HepG2 (cell line): ENCODE data around the gene HOXB5.

Source experiments
- ARNT2 ChIP-seq: sonication (generic); formaldehyde crosslinking; IDR thresholded peaks from 2 replicates; pipeline ENCODE4 v1.8.0; 2022; ENCODE audit warnings: mild to moderate bottlenecking, low read depth, missing genetic modification reagents, moderate library complexity
- ATF2 ChIP-seq: sonication (generic); formaldehyde crosslinking; IDR thresholded peaks from 2 replicates; pipeline ENCODE4 v1.4.0; 2020; ENCODE audit warnings: missing genetic modification reagents
- CTCF ChIP-seq: sonication (generic); formaldehyde crosslinking; IDR thresholded peaks from 2 replicates; pipeline ENCODE4 v1.5.0; 2020; ENCODE audit warnings: mild to moderate bottlenecking, missing genetic modification reagents, moderate library complexity
- E2F1 ChIP-seq: sonication (generic); formaldehyde crosslinking; IDR thresholded peaks from 2 replicates; pipeline ENCODE4 v1.5.0; 2020; ENCODE audit warnings: missing genetic modification reagents
- ESRRA ChIP-seq: sonication (generic); formaldehyde crosslinking; IDR thresholded peaks from 2 replicates; pipeline ENCODE4 v1.5.1; 2020; ENCODE audit warnings: mild to moderate bottlenecking, low read depth, missing genetic modification reagents
- ETV6 ChIP-seq: sonication (generic); formaldehyde crosslinking; conservative IDR thresholded peaks from 2 replicates; pipeline ENCODE4 v1.4.0; 2020; ENCODE audit warnings: missing genetic modification reagents
- FOXK1 ChIP-seq: sonication (generic); formaldehyde crosslinking; IDR thresholded peaks from 2 replicates; pipeline ENCODE4 v1.4.0; 2020; ENCODE audit warnings: low read depth, missing genetic modification reagents, borderline replicate concordance
- GZF1 ChIP-seq: sonication (generic); formaldehyde crosslinking; IDR thresholded peaks from 2 replicates; pipeline ENCODE4 v1.5.1; 2020; ENCODE audit warnings: mild to moderate bottlenecking, missing genetic modification reagents
- ZFP91 ChIP-seq: sonication (generic); formaldehyde crosslinking; IDR thresholded peaks from 2 replicates; pipeline ENCODE4 v1.9.0; 2022; ENCODE audit warnings: missing genetic modification reagents, mild to moderate bottlenecking, borderline replicate concordance
- ZSCAN12 ChIP-seq: sonication (generic); formaldehyde crosslinking; IDR thresholded peaks from 2 replicates; pipeline ENCODE4 v1.9.0; 2021; ENCODE audit warnings: mild to moderate bottlenecking, missing genetic modification reagents
- TF ChIP-seq, protein P1 (sequence below): sonication (generic); formaldehyde crosslinking; IDR thresholded peaks from 2 replicates; pipeline ENCODE4 v1.4.0; 2020; ENCODE audit warnings: missing genetic modification reagents, borderline replicate concordance
- TF ChIP-seq, protein P2 (sequence below): sonication (generic); formaldehyde crosslinking; IDR thresholded peaks from 2 replicates; pipeline ENCODE4 v1.8.0; 2022; ENCODE audit warnings: missing genetic modification reagents, low read depth, mild to moderate bottlenecking, borderline replicate concordance
- TF ChIP-seq, protein P3 (sequence below): sonication (generic); formaldehyde crosslinking; IDR thresholded peaks from 2 replicates; pipeline ENCODE4 v1.4.0; 2020; ENCODE audit warnings: missing genetic modification reagents, mild to moderate bottlenecking, borderline replicate concordance

DNA sequence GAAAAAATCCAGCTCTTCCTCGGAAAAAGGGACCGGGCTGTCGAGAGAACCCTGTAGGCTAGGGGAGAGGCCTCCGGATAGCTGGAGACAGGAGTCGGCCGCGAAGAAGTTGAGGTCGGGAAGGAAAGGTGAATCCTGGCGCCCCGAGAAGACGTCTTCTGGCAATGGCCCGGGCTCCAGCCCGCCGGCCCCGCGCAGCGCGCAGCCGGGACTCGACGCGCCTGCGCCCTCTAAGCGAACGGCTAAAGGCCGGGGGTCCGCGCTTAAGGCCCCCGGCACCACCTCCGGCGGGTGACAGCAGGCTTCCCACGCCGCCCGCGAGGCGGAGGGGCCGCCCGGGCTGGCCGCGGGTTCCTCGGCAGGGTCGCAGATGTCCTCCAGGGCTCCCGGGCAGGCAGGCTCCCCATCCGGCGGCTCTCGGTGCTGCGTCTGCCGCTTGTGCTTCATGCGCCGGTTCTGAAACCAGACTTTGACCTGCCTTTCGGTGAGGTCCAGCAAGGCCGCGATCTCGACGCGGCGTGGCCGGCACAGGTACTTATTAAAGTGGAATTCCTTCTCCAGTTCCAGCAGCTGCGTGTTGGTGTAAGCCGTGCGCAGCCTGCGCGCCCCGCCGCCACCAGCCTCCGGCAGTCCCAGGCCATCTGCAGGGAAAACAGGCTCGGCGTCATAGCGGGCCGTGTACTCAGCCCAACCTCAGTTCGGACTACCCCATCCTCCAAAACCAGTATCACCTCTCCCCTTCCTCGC is 50.3 kb downstream of the HOXB5 start:
- TF ChIP-seq FOXK1 (CRISPR knock-in tag) (no peak), CTCF (CRISPR knock-in tag) (no peak), E2F1 (no peak), ARNT2 (CRISPR knock-in tag) (no peak), ETV6 (CRISPR knock-in tag) (no peak), ZFP91 (CRISPR knock-in tag) (no peak), GZF1 (CRISPR knock-in tag) (no peak), ESRRA (CRISPR knock-in tag) (no peak), ATF2 (CRISPR knock-in tag) (no peak), ZSCAN12 (CRISPR knock-in tag) (no peak)
- TF ChIP-seq, protein P1, sequence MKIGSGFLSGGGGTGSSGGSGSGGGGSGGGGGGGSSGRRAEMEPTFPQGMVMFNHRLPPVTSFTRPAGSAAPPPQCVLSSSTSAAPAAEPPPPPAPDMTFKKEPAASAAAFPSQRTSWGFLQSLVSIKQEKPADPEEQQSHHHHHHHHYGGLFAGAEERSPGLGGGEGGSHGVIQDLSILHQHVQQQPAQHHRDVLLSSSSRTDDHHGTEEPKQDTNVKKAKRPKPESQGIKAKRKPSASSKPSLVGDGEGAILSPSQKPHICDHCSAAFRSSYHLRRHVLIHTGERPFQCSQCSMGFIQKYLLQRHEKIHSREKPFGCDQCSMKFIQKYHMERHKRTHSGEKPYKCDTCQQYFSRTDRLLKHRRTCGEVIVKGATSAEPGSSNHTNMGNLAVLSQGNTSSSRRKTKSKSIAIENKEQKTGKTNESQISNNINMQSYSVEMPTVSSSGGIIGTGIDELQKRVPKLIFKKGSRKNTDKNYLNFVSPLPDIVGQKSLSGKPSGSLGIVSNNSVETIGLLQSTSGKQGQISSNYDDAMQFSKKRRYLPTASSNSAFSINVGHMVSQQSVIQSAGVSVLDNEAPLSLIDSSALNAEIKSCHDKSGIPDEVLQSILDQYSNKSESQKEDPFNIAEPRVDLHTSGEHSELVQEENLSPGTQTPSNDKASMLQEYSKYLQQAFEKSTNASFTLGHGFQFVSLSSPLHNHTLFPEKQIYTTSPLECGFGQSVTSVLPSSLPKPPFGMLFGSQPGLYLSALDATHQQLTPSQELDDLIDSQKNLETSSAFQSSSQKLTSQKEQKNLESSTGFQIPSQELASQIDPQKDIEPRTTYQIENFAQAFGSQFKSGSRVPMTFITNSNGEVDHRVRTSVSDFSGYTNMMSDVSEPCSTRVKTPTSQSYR, result no peak
- TF ChIP-seq, protein P2, sequence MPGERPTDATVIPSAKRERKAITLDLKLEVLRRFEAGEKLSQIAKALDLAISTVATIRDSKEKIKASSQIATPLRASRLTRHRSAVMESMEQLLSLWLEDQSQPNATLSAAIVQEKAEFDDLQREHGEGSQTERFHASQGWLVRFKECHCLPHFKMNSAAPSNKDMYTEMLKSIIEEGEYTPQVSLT (CRISPR knock-in tag), result no peak
- TF ChIP-seq, protein P3, sequence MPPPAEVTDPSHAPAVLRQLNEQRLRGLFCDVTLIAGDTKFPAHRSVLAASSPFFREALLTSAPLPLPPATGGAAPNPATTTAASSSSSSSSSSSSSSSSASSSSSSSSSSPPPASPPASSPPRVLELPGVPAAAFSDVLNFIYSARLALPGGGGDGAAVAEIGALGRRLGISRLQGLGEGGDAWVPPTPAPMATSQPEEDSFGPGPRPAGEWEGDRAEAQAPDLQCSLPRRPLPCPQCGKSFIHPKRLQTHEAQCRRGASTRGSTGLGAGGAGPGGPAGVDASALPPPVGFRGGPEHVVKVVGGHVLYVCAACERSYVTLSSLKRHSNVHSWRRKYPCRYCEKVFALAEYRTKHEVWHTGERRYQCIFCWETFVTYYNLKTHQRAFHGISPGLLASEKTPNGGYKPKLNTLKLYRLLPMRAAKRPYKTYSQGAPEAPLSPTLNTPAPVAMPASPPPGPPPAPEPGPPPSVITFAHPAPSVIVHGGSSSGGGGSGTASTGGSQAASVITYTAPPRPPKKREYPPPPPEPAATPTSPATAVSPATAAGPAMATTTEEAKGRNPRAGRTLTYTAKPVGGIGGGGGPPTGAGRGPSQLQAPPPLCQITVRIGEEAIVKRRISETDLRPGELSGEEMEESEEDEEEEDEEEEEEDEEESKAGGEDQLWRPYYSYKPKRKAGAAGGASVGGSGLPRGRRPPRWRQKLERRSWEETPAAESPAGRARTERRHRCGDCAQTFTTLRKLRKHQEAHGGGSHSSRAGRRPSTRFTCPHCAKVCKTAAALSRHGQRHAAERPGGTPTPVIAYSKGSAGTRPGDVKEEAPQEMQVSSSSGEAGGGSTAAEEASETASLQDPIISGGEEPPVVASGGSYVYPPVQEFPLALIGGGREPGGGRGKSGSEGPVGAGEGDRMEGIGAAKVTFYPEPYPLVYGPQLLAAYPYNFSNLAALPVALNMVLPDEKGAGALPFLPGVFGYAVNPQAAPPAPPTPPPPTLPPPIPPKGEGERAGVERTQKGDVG (CRISPR knock-in tag), result no peak
